Hepatocyte (in vitro differentiated cells): ENCODE measurements around the gene SLC25A13. TPM values are rescaled to one million over a fixed set of nuclear protein-coding genes. Genes with fewer than 3 reads are reported as not detected.
"Not testable (repeated sequence)": the region's sequence is repeated elsewhere in the genome, so short reads cannot be mapped to it uniquely, and the experiment has no call there.

Experiments
- DNase-seq: peaks from one replicate; pipeline ENCODE4 v3.0.0-alpha.2; 2016; ENCODE audit warnings: low spot score
- H2AFZ ChIP-seq: fragments of 200-600 bp; sonication (generic); 2 replicates; pipeline ENCODE4 v1.6.0; 2016; ENCODE audit warnings: antibody characterized with exemption, mild to moderate bottlenecking
- H3K27ac ChIP-seq: fragments of 200-600 bp; sonication (generic); 2 replicates; pipeline ENCODE4 v1.5.1; 2016; ENCODE audit warnings: mild to moderate bottlenecking
- H3K27me3 ChIP-seq: fragments of 200-600 bp; sonication (generic); 2 replicates; pipeline ENCODE4 v1.6.1; 2016
- H3K36me3 ChIP-seq: fragments of 200-600 bp; sonication (generic); replicated peaks from 2 replicates; pipeline ENCODE4 v1.5.1; 2016; ENCODE audit warnings: low read depth; ENCODE audit not compliant: insufficient read depth
- H3K4me1 ChIP-seq: fragments of 200-600 bp; sonication (generic); 2 replicates; pipeline ENCODE4 v1.5.1; 2016; ENCODE audit warnings: mild to moderate bottlenecking, moderate library complexity; ENCODE audit not compliant: insufficient read depth
- H3K4me2 ChIP-seq: fragments of 200-600 bp; sonication (generic); 2 replicates; pipeline ENCODE4 v1.6.0; 2016
- H3K4me3 ChIP-seq: fragments of 200-600 bp; sonication (generic); 2 replicates; pipeline ENCODE4 v1.5.1; 2016; ENCODE audit warnings: mild to moderate bottlenecking
- H3K79me2 ChIP-seq: fragments of 200-600 bp; sonication (generic); 2 replicates; pipeline ENCODE4 v1.6.0; 2017; ENCODE audit warnings: mild to moderate bottlenecking
- H3K9me2 ChIP-seq: fragments of 200-600 bp; sonication (generic); replicated peaks from 2 replicates; pipeline ENCODE4 v1.6.0; 2017; ENCODE audit warnings: mild to moderate bottlenecking; ENCODE audit not compliant: insufficient read depth
- H3K9me3 ChIP-seq: fragments of 200-600 bp; sonication (generic); 2 replicates; pipeline ENCODE4 v1.5.1; 2016; ENCODE audit warnings: low read depth, mild to moderate bottlenecking
- H4K20me1 ChIP-seq: fragments of 200-600 bp; sonication (generic); 2 replicates; pipeline ENCODE4 v1.6.0; 2016; ENCODE audit warnings: mild to moderate bottlenecking; ENCODE audit not compliant: insufficient read depth, poor library complexity, severe bottlenecking
- CTCF ChIP-seq: fragments of 200-600 bp; sonication (generic); IDR thresholded peaks from 2 replicates; pipeline ENCODE4 v1.5.1; 2016; ENCODE audit warnings: antibody characterized with exemption, mild to moderate bottlenecking; ENCODE audit not compliant: poor library complexity
- EZH2 ChIP-seq: fragments of 200-600 bp; sonication (generic); IDR thresholded peaks from 2 replicates; pipeline ENCODE4 v1.6.1; 2016; ENCODE audit warnings: antibody characterized with exemption, mild to moderate bottlenecking, borderline replicate concordance
- EZH2phosphoT487 ChIP-seq: fragments of 200-600 bp; sonication (generic); IDR thresholded peaks from one replicate; pipeline ENCODE4 v1.6.1; 2018; ENCODE audit warnings: antibody characterized with exemption, mild to moderate bottlenecking, low read depth, moderate library complexity; ENCODE audit not compliant: unreplicated experiment, severe bottlenecking
- WGBS: methylation state at CpG from one replicate; pipeline ENCODE4 v1.1.6; 2016; ENCODE audit warnings: low lambda C conversion rate; ENCODE audit errors: missing lambda C conversion rate; 5-methylcytosine and 5-hydroxymethylcytosine counted together
- polyA plus RNA-seq: library from polyadenylated mRNA; unstranded; fragments of >200 nt; fragmentation: Nextera tagmentation; extraction: Ambion mirVana; gene quantifications from 2 replicates; pipeline ENCODE4 v1.2.1, GENCODE V29; 2016
- total RNA-seq: library from RNA; depleted of rRNA; stranded (reverse); fragments of >200 nt; gene quantifications from 2 replicates; pipeline ENCODE4 v1.2.3, GENCODE V29; 2014

The SLC25A13 gene
- total and polyA plus RNA-seq, 2 experiments from 2014 or later, result 37.5 to 55.1 TPM

- Histone ChIP-seq H3K4me3 (no peak overlapping the region), H3K36me3 (no peaks in the 10 kb centered on the region), H3K27ac (no peak overlapping the region), H3K27me3 (no peaks in the 10 kb centered on the region), H3K79me2 (no peaks in the 10 kb centered on the region), H3K9me3 (no peaks in the 10 kb centered on the region), H4K20me1 (no peaks in the 10 kb centered on the region), H3K4me1 (no peaks in the 10 kb centered on the region), H3K4me2 (no peak overlapping the region), H2AFZ (no peak overlapping the region), H3K9me2 (no peaks in the 10 kb centered on the region)
- WGBS, result 100% methylated on average over 3 of the region's 3 CpGs
- TF ChIP-seq CTCF (no peak), EZH2phosphoT487 (no peak), EZH2 (no peak)
- no peak for DNase-seq
These were observed 160.0 kb downstream of the SLC25A13 start for GRCh38 chr7:96161897-96162296.

- 100% methylated on average over 1 of the region's 1 CpG for WGBS
- no peak for TF ChIP-seq EZH2
- TF ChIP-seq EZH2phosphoT487, result no peak
- TF ChIP-seq CTCF, result no peak
These were observed 164.0 kb downstream of the SLC25A13 start for GRCh38 chr7:96157856-96158255.

GRCh38 chr7:96154506-96154905 is 167.4 kb downstream of the SLC25A13 start:
- WGBS, result 93% methylated on average over 6 of the region's 6 CpGs

More at GRCh38 chr7:96157856-96158255, 164.0 kb downstream of the SLC25A13 start:
- Histone ChIP-seq H3K9me2 (no peaks in the 10 kb centered on the region), H3K4me2 (no peak overlapping the region), H2AFZ (no peak overlapping the region), H3K27me3 (no peaks in the 10 kb centered on the region), H3K27ac (no peak overlapping the region), H3K9me3 (no peaks in the 10 kb centered on the region), H3K79me2 (no peaks in the 10 kb centered on the region), H3K4me1 (no peaks in the 10 kb centered on the region), H3K36me3 (no peaks in the 10 kb centered on the region), H4K20me1 (no peaks in the 10 kb centered on the region), H3K4me3 (no peak overlapping the region)
- no peak for DNase-seq

GRCh38 chr7:96152706-96153105 is 169.2 kb downstream of the SLC25A13 start:
- no peak overlapping the region for H3K4me2 ChIP-seq
- WGBS, result 97% methylated on average over 5 of the region's 5 CpGs
- no peak overlapping the region for H3K27ac ChIP-seq
- no peaks in the 10 kb centered on the region for H3K9me3 ChIP-seq
- H3K4me3 ChIP-seq, result no peak overlapping the region
- H3K36me3 ChIP-seq, result no peaks in the 10 kb centered on the region
- no peaks in the 10 kb centered on the region for H3K4me1 ChIP-seq
- no peak overlapping the region for H2AFZ ChIP-seq
- no peaks in the 10 kb centered on the region for H3K27me3 ChIP-seq
- no peaks in the 10 kb centered on the region for H4K20me1 ChIP-seq
- no peaks in the 10 kb centered on the region for H3K9me2 ChIP-seq
- TF ChIP-seq CTCF (no peak), EZH2 (no peak), EZH2phosphoT487 (no peak)
- no peak for DNase-seq
- no peaks in the 10 kb centered on the region for H3K79me2 ChIP-seq

More at GRCh38 chr7:96154506-96154905, 167.4 kb downstream of the SLC25A13 start:
- not testable (repeated sequence) for H3K4me3 ChIP-seq, H2AFZ ChIP-seq, H3K4me1 ChIP-seq, H4K20me1 ChIP-seq, H3K9me2 ChIP-seq, H3K36me3 ChIP-seq, H3K27ac ChIP-seq, H3K79me2 ChIP-seq, H3K4me2 ChIP-seq, H3K9me3 ChIP-seq, DNase-seq, H3K27me3 ChIP-seq
